ENCODE measurements around the gene MYBBP1A. TPM values are rescaled to one million over a fixed set of nuclear protein-coding genes. Genes with fewer than 3 reads are reported as not detected.
"Not testable (repeated sequence)": the region's sequence is repeated elsewhere in the genome, so short reads cannot be mapped to it uniquely, and the experiment has no call there.

Gene MYBBP1A
- total RNA-seq, 2 donors from 2014 or later = 21.4 to 58.7 TPM

GRCh38 chr17:4583206-4583605 is 28.0 kb upstream of the MYBBP1A start:
- Histone ChIP-seq H3K9me3 (no peaks in the 10 kb centered on the region), H3K4me3 (no peak overlapping the region), H3K27me3 (peaks cover 37% of the 10 kb centered on the region), H3K9ac (ENCODE audit: low read depth in 2 of 2, low read length in 2 of 2) (no peak overlapping the region), H3K36me3 (no peaks in the 10 kb centered on the region), H3K27ac (no peak overlapping the region), H3K4me1 (peaks cover 3% of the 10 kb centered on the region)
- intact Hi-C loops (cut with DNase I) = no loop called here
- no peak for DNase-seq
- TF ChIP-seq CTCF (IDR thresholded peaks at IDR 0.05) = no peak

GRCh38 chr17:4582691-4583090 is 27.5 kb upstream of the MYBBP1A start:
- Histone ChIP-seq H3K4me1 (peaks cover 3% of the 10 kb centered on the region), H3K27me3 (peaks cover 37% of the 10 kb centered on the region), H3K9me3 (no peaks in the 10 kb centered on the region), H3K36me3 (no peaks in the 10 kb centered on the region), H3K9ac (ENCODE audit: low read depth in 2 of 2, low read length in 2 of 2) (no peak overlapping the region), H3K27ac (no peak overlapping the region), H3K4me3 (no peak overlapping the region)
- DNase-seq = no peak
- no peak for TF ChIP-seq CTCF (IDR thresholded peaks at IDR 0.05)
- intact Hi-C loops (cut with DNase I) = no loop called here

- no peaks in the 10 kb centered on the region for H3K9me3 ChIP-seq
- no peak for TF ChIP-seq CTCF (IDR thresholded peaks at IDR 0.05)
- no peak for DNase-seq
Measured at GRCh38 chr17:4582101-4582501, 26.9 kb upstream of the MYBBP1A start.

GRCh38 chr17:4580291-4580690 is 25.1 kb upstream of the MYBBP1A start:
- Histone ChIP-seq H3K36me3 (no peaks in the 10 kb centered on the region), H3K4me3 (no peak overlapping the region), H3K4me1 (peaks cover 3% of the 10 kb centered on the region), H3K9ac (ENCODE audit: low read depth in 2 of 2, low read length in 2 of 2) (no peak overlapping the region), H3K27me3 (peaks cover 36% of the 10 kb centered on the region), H3K27ac (no peak overlapping the region), H3K9me3 (no peaks in the 10 kb centered on the region)
- TF ChIP-seq CTCF (IDR thresholded peaks at IDR 0.05) = no peak
- intact Hi-C loops (cut with DNase I) = no loop called here
- DNase-seq = no peak

More at GRCh38 chr17:4582101-4582501, 26.9 kb upstream of the MYBBP1A start:
- H3K27me3 ChIP-seq = peaks cover 37% of the 10 kb centered on the region
- H3K36me3 ChIP-seq = no peaks in the 10 kb centered on the region
- no peak overlapping the region for H3K9ac ChIP-seq (ENCODE audit: low read depth in 2 of 2, low read length in 2 of 2)
- H3K4me3 ChIP-seq = no peak overlapping the region
- intact Hi-C loops (cut with DNase I) = no loop called here
- no peak overlapping the region for H3K27ac ChIP-seq
- peaks cover 3% of the 10 kb centered on the region for H3K4me1 ChIP-seq

GRCh38 chr17:4579678-4580077 is 24.5 kb upstream of the MYBBP1A start:
- DNase-seq = no peak
- H3K27ac ChIP-seq = no peak overlapping the region
- H3K4me1 ChIP-seq = peaks cover 3% of the 10 kb centered on the region
- H3K36me3 ChIP-seq = no peaks in the 10 kb centered on the region
- intact Hi-C loops (cut with DNase I) = no loop called here
- no peak overlapping the region for H3K9ac ChIP-seq (ENCODE audit: low read depth in 2 of 2, low read length in 2 of 2)
- no peaks in the 10 kb centered on the region for H3K9me3 ChIP-seq
- H3K27me3 ChIP-seq = peaks cover 30% of the 10 kb centered on the region
- H3K4me3 ChIP-seq = no peak overlapping the region
- no peak for TF ChIP-seq CTCF (IDR thresholded peaks at IDR 0.05)

- H3K9me3 ChIP-seq; H3K9ac ChIP-seq (ENCODE audit: low read depth in 2 of 2, low read length in 2 of 2); H3K4me3 ChIP-seq; H3K4me1 ChIP-seq; H3K27ac ChIP-seq; DNase-seq; H3K36me3 ChIP-seq; intact Hi-C loops (cut with DNase I): not testable (repeated sequence)
- peaks cover 16% of the 10 kb centered on the region for H3K27me3 ChIP-seq
Measured at GRCh38 chr17:4578349-4578748, 23.2 kb upstream of the MYBBP1A start.

Data from colonic mucosa (tissue), 4 donors.